CMK (cell line): Measurements from ENCODE around the gene SOX5.
A peak's percentile ranks its signal among the peaks of the same experiment; 100 is the strongest.
"Not testable (repeated sequence)": the region's sequence is repeated elsewhere in the genome, so short reads cannot be mapped to it uniquely, and the experiment has no call there.

ENCODE experiments used
- DNase-seq: peaks from one replicate; pipeline ENCODE4 v3.0.0-alpha.2; 2010; ENCODE audit warnings: low read depth

Gene SOX5

GRCh38 chr12:23834076-23834475, 115.4 kb downstream of the SOX5 start:
- DNase-seq: no peak

DNA sequence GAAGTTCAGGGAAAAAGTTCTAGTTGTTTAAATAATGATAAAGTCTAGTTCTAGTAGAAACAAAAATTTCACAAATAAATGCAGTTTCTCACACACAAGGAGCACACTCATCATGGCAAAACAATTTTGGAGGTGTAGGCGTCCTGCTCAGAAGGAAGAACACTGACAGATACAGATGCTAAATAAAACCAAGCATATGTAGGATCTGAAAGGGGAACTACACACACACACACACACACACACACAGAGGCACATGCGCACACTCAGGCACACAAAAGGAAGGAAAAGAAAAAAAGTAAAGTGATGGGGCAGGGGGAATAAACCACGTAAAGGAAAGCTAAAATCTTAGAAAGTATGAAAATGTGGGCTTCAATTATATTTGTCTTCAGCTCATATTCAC, 117.7 kb downstream of the SOX5 start:
- DNase-seq: no peak

- DNase-seq: no peak
Observed at GRCh38 chr12:23830210-23830609, 119.3 kb downstream of the SOX5 start.

DNA sequence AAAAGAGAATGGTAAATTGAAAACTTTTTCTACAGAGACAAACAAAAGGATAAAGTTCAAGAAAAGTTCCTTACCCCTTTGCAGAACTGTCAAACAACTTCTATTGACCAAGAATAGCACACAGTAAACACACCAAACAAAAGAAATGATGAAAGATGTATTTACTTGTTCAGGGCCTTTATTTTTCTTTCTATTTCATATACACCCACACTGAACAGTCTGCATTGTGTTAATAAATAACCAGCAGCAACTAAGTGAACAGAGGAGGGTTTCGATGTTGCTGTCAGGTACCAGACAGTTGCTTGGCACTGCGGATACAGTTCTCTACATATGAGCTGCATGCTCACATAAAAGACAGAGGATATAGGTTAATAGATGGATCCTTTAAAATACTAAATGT, 122.1 kb downstream of the SOX5 start:
- no peak for DNase-seq

DNA sequence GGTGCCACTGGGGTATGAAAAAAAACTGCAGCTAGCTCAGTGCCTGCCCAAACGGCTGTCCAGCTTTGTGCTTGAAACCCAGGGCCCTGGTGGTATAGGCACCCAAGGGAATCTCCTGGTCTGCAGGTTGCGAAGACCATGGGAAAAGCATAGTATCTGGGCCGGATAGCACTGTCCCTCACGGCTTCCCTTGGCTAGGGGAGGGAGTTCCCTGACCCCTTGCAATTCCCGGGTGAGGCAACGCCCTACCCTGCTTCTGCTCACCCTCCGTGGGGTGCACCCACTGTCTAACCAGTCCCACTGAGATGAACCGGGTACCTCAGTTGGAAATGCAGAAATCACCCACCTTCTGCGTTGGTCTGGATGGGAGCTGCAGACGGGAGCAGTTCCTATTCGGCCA, 124.3 kb downstream of the SOX5 start:
- DNase-seq: not testable (repeated sequence)

- DNase-seq: no peak
Observed at GRCh38 chr12:23824358-23824757, 125.1 kb downstream of the SOX5 start.

DNA sequence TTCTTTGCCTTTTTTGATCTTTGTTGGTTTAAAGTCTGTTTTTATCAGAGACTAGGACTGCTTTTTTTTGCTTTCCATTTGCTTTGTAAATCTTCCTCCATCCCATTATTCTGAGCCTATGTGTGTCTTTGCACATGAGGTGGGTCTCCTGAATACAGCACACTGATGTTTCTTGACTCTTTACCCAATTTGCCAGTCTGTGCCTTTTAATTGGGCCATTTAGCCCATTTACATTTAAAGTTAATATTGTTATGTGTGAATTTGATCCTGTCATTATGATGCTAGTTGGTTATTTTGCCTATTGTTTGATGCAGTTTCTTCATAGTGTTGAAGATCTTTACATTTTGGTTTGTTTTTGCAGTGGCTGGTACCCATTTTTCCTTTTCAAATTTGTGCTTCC, 126.6 kb downstream of the SOX5 start:
- not testable (repeated sequence) for DNase-seq

DNA sequence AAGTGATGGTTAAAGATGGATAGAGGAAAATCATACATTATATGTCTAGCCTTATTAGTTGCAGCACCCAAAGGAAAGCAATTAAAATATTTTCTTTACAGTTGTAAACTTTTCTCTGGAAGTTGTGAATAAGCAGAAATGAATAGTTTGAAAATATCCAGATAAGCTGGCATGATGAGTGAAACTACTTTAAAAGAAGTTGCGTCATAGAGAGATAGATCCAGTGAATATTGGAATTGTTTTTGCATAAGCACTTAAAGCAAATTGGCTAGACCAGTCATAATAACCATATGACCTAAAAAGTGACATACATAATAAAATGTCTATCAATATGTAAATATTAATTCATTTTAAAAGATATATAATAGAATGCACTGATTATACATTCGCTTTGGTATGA, 132.1 kb downstream of the SOX5 start:
- DNase-seq: no peak

DNA sequence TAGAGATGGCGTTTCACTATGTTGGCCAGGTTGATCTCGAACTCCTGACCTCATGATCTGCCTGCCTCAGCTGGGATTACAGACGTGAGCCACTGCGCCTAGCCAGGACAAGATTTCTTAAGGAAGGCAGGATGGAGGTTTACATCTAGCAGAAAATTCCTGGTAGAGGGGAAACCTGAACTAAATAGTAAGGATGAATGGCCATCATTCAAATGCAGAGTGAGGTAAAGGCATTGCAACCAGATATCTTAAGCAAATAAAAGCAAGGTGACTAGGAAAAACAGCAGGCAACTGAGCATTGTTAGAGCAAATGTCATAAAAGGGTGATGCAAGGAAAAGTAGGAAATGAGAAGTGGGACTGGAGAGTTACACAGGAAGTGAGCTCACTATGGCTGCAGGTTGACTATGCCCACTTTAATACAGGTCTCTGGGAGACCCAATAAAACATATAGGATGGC, 133.0 kb downstream of the SOX5 start:
- DNase-seq: no peak

- DNase-seq: no peak
Observed at GRCh38 chr12:23815810-23816209, 133.7 kb downstream of the SOX5 start.

DNA sequence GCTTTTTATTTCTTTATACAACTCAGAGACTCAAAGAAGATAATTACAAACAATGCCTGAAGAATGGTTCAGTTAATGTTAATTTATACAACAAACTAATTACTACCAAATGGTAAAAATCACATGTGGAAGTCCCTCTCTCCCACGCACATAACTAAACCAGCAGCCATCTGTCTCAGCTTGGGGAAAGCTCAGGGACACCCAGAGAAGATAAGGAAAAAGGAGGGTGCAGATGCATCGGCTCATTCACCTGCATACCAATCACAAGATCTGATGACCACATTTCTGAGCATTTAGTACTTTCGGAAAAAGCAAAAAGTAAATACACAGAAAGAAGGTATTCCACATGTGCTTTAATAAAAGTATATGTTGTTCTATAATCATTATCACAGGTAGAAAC, 136.3 kb downstream of the SOX5 start:
- no peak for DNase-seq

GRCh38 chr12:23810329-23810902, 139.1 kb downstream of the SOX5 start:
- DNase-seq: no peak

GRCh38 chr12:23803540-23803939, 145.9 kb downstream of the SOX5 start:
- DNase-seq: no peak

DNA sequence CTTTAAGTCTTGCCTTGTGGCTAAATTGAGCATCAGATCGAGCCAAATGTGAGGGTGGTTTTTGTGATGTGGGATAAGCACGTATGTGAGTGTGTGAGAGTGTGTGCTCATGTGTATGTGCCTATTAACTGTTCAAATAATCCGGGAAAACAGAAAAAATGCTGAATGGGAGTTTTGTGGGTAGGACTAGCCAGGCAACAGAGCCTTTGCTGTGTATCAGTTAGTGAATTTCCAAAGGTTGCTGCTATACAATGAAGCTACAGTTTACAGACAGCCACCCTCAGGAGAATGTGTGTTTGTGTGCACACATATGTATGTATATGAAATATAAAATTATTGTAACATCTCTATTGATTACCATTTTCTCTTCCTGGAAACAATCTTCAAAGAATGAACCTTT, 154.0 kb downstream of the SOX5 start:
- DNase-seq: no peak

DNA sequence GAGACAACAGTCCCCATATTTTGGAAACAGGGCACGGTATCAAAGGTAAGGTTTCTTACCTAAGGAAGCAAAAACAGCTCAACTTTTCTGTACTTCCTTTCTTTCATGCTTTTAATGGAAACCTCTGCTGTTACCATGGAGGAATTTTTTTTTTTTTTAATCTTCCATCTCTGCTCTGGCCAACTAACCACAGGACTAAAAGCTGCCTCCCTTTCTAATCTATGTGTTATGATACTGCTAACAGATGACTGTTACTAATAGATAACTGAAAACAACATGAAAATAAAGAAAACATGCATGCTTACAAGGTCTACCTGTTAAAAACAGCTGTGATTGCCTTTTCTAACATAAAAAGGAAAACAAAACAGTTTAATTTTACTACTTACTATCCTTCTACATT, 168.4 kb downstream of the SOX5 start:
- DNase-seq: peak; percentile 5

DNA sequence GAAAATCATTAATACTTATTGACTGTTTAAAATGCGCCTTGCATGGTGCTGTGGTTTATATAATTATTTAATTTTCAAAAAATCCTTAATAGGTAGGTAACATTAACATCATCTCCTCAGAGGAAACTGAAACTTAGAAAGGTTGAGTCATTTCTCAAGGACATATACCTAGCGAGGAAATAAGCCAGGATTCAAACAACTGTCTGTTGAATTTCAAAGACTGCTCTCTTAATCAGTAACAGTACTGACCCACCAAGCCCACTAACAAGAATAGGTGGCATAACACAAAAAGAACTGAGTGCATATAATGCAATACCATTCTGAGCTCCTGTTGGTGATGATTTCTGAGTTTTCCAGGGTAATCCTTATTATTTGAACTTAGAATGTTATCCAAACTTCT, 174.3 kb downstream of the SOX5 start:
- no peak for DNase-seq

GRCh38 chr12:23771240-23771949, 178.1 kb downstream of the SOX5 start:
- DNase-seq: no peak

DNA sequence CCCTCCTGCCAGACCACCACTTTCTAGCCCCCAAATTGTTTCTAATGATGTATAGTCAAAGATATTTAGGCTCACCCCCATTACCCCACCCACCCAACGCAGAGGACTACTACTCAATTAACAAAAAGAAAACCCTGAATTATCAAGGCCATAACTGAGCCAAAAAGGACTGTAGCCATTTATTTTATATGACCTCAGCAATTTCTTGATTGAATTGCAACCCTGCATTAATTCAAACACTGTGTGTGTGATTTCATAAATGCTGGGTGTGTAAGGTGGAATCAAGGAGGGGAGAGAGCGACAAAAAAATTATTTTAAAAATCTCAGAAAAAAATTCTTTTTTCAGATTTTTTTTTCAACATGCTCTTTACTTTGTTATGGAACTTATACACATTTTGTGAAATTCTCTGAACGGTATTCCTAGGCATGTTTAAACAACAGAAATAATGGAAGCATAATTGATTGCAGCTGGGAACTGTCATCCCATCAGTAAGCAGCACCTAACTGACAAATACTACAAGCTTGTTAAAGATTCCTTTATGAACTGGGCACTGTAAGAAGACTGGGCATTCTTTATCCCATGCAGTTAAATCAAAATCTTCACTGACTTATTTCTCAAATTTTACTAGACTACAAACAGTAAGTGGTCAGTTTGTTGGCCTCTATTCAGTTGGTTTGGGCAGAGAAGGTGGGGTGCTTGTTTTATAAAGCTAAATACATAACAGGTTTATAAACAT, 179.1 kb downstream of the SOX5 start:
- no peak for DNase-seq

DNA sequence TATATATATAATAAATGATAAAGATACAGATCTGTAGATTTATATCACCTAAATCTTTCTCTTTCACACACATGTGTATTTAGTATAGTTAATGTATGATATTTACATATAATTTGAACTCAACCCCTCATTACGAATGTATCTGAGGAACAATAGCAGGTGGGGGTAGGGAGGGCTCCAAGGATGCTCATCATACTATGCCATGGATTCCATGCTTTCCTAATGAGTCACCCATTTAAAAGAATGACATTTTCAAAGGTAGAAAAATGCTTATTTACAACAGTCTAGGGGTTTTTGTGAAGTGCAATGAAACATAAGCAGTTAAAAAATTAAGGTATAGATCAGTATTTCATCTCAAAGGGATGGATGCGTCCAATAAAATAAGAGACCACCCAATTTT, 181.6 kb downstream of the SOX5 start:
- no peak for DNase-seq

DNA sequence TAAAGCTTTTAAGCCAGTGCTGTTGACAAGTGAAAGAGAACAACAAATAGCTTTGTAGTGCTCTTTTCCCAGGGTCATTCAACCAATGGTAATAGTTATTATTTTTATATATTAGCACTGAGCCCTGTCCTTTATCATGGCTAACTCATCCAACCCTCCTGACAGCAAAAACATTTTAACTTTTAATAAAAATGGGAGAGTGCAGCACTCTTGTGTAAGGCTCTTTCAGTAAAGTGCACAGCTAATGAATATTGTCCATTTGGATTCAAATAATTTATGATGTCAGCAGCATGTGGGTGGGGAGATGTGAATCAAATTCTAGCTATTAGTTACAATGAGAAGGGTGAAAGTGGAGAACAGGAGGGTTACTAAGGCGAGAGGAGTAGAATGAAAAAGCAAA, 185.7 kb downstream of the SOX5 start:
- no peak for DNase-seq

DNA sequence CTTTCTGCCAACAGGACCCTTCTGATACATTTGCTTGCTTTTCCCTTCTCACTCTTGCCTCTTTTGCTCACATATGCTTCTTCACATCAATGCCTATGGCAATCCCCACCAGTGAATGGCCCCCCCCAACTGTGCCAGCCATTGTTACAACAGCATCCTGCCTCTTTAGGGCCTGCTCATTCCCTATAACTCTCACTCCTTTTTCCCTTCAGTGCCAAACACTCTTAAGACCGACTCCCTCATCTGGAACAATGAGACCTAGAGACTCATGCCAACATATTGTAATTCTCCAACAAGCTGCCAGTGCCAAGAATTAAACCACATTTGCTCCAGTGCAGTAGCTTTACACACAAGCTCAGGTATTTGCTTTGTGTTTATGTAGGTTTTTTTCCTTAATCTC, 189.0 kb downstream of the SOX5 start:
- no peak for DNase-seq

DNA sequence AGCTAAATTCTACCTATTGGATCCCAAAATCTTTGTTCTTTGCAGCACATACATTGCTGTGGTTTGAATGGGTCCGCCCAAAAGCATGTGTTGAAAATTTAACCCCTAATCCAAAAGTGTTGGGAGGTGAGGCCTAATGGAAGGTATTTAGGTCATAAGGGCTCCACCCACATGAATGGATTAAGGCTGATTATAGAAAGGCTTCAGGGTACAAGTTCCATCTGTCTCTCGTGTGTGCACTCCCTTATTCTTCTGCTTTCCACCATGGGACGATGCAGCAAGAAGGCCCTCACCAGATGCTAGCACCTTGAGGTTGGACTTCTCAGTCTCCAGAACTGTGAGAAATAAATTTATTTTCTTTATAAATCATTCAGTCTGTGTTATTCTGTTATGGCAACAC, 190.9 kb downstream of the SOX5 start:
- DNase-seq: no peak

GRCh38 chr12:23757541-23757962, 191.9 kb downstream of the SOX5 start:
- no peak for DNase-seq
